Loucy (cell line): Measurements from ENCODE around the gene SLC1A1.

Experiments
- EZH2phosphoT487 ChIP-seq: fragments of 200-600 bp; IDR thresholded peaks from 2 replicates; pipeline ENCODE4 v1.6.1; 2018; ENCODE audit warnings: antibody characterized with exemption, mild to moderate bottlenecking, moderate library complexity, borderline replicate concordance
- TF ChIP-seq, protein P1 (sequence below): fragments of 200-600 bp; sonication (generic); conservative IDR thresholded peaks from 2 replicates; pipeline ENCODE4 v1.5.1; 2014; ENCODE audit warnings: mild to moderate bottlenecking, antibody characterized with exemption, low read length

DNA sequence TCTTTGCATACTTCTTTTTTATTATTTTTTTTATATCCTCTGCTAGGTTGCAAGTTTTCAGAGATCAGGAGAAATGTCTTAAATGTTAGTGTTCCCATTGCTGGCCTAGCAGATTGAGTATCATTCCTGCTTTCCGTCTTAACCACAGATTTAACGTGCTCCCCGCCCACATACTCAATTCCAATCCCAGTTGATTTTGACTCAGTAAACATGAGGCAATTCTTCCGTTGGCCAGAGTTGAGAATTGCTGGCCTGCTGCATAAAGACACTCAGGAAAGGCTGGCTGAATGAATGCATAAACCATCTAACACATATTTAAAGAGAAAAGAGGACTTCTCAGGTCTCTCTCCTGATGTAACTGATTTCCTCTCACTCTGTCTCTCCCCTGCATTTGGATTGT, 125.0 kb downstream of the SLC1A1 start:
- TF ChIP-seq, protein P1, sequence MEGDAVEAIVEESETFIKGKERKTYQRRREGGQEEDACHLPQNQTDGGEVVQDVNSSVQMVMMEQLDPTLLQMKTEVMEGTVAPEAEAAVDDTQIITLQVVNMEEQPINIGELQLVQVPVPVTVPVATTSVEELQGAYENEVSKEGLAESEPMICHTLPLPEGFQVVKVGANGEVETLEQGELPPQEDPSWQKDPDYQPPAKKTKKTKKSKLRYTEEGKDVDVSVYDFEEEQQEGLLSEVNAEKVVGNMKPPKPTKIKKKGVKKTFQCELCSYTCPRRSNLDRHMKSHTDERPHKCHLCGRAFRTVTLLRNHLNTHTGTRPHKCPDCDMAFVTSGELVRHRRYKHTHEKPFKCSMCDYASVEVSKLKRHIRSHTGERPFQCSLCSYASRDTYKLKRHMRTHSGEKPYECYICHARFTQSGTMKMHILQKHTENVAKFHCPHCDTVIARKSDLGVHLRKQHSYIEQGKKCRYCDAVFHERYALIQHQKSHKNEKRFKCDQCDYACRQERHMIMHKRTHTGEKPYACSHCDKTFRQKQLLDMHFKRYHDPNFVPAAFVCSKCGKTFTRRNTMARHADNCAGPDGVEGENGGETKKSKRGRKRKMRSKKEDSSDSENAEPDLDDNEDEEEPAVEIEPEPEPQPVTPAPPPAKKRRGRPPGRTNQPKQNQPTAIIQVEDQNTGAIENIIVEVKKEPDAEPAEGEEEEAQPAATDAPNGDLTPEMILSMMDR, result no peak
- no peak for TF ChIP-seq EZH2phosphoT487
